Measurements from ENCODE around the gene EVPL.

DNA sequence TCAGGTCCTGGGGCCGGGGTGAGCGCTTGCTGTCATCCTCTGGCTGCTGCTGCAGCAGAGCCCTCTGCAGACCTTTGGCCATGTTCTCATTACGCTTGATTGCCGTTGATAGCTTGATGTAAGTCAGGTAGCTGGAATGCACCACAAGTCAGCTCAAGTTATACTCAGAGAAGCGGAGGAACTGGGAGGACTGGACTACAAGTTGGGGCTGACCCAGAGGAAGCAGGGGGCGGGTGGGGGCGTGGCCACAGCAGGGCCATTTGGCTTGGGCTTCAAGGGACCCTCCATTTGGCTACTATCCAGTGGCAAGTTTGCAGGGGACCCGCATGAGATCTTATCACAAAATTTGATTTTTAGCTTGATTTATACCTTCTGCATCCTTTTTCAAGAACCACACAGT lies 19.0 kb upstream of the EVPL start:
- TF ChIP-seq, protein P1, sequence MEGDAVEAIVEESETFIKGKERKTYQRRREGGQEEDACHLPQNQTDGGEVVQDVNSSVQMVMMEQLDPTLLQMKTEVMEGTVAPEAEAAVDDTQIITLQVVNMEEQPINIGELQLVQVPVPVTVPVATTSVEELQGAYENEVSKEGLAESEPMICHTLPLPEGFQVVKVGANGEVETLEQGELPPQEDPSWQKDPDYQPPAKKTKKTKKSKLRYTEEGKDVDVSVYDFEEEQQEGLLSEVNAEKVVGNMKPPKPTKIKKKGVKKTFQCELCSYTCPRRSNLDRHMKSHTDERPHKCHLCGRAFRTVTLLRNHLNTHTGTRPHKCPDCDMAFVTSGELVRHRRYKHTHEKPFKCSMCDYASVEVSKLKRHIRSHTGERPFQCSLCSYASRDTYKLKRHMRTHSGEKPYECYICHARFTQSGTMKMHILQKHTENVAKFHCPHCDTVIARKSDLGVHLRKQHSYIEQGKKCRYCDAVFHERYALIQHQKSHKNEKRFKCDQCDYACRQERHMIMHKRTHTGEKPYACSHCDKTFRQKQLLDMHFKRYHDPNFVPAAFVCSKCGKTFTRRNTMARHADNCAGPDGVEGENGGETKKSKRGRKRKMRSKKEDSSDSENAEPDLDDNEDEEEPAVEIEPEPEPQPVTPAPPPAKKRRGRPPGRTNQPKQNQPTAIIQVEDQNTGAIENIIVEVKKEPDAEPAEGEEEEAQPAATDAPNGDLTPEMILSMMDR (IDR thresholded peaks at IDR 0.05), result no peak
- TF ChIP-seq EZH2 (IDR thresholded peaks at IDR 0.05), result no peak

All from neural progenitor cell (in vitro differentiated cells).